ENCODE data around the gene SEMA7A. TPM values are rescaled to one million over a fixed set of nuclear protein-coding genes. Genes with fewer than 3 reads are reported as not detected.

SEMA7A gene
- total RNA-seq, 4 donors from 2014 or later = 31.8 to 35.6 (median 33.8) TPM

- TF ChIP-seq EP300 (IDR thresholded peaks at IDR 0.05) (no peak), POLR2A (IDR thresholded peaks at IDR 0.05) (no peak), CTCF (IDR thresholded peaks at IDR 0.05) (no peak)
- Histone ChIP-seq H3K9me3 (no peaks in the 10 kb centered on the region), H3K27me3 (no peaks in the 10 kb centered on the region), H3K27ac (peak overlapping the region in 1 of 4 donors; percentile 56), H3K36me3 (no peaks in the 10 kb centered on the region), H3K4me1 (peaks cover 0 to 17% (median 2%) of the 10 kb centered on the region in 4 donors), H3K4me3 (no peak overlapping the region)
- WGBS, 2 donors = 90 to 91% methylated on average over 6 of the region's 6 CpGs
- DNase-seq (ENCODE audit: low spot score in 2 of 2) = no peak
Observed at GRCh38 chr15:74397239-74398068, 36.3 kb downstream of the SEMA7A start.

DNA sequence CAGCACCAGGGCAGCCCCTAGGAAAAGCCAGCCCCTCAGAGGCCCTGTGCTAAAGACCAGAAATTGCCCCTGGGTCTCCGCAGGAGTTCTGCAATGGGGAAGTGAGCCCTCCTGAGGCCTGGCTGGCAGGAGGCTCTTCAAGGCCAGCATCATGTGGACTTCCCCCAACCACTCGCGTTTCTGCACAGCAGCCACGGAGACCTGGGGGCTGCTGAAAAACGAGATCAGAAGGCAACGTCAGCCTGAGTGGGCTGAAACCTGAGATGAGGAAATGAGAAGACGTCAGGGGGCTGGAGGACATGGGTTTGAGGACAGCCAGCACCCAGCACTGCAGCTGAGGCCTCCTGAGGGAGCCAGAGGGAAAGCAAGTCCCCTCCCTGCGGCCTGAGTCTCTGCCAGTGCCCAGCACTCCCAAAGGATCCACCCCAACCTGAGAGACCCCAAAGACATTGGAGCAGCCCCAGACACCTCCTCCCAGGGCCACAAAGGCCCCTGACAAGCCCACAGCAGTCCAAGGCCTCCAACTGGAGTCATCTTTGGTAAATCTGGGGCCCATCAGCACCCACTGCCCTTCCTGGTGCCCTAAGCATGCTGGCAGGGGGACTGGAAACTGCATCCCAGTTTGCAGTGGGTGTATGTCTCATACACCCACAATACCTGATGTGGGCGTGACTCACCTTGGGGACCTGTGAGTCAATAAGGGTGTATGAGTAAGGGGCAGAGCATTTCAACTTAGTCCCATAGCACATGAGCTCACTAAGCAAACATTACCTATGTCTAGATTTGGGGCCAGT lies 37.1 kb downstream of the SEMA7A start:
- WGBS, 2 donors = 56 to 79% methylated on average over 8 of the region's 9 CpGs

GRCh38 chr15:74396146-74396438 lies 37.7 kb downstream of the SEMA7A start:
- DNase-seq (ENCODE audit: low spot score in 2 of 2) = no peak
- 80 to 86% methylated on average over 10 of the region's 10 CpGs for WGBS, 2 donors
- Histone ChIP-seq H3K9me3 (no peaks in the 10 kb centered on the region), H3K36me3 (no peaks in the 10 kb centered on the region), H3K27ac (peak overlapping the region in 1 of 4 donors; percentile 12), H3K4me3 (no peak overlapping the region), H3K27me3 (no peaks in the 10 kb centered on the region), H3K4me1 (peaks cover 0 to 10% (median 3%) of the 10 kb centered on the region in 4 donors)
- TF ChIP-seq EP300 (IDR thresholded peaks at IDR 0.05) = no peak
- TF ChIP-seq CTCF (IDR thresholded peaks at IDR 0.05) = no peak
- no peak for TF ChIP-seq POLR2A (IDR thresholded peaks at IDR 0.05)

More for the DNA sequence above, 37.1 kb downstream of the SEMA7A start:
- H3K4me3 ChIP-seq = no peak overlapping the region
- H3K4me1 ChIP-seq = peaks cover 0 to 10% (median 4%) of the 10 kb centered on the region in 4 donors
- no peak for DNase-seq (ENCODE audit: low spot score in 2 of 2)
- no peaks in the 10 kb centered on the region for H3K9me3 ChIP-seq
- no peaks in the 10 kb centered on the region for H3K27me3 ChIP-seq
- peak overlapping the region in 1 of 4 donors; percentile 56 for H3K27ac ChIP-seq
- H3K36me3 ChIP-seq = no peaks in the 10 kb centered on the region
- TF ChIP-seq EP300 (IDR thresholded peaks at IDR 0.05) = no peak
- no peak for TF ChIP-seq POLR2A (IDR thresholded peaks at IDR 0.05)
- TF ChIP-seq CTCF (IDR thresholded peaks at IDR 0.05) = no peak

- no peak for TF ChIP-seq CTCF (IDR thresholded peaks at IDR 0.05)
- no peak for TF ChIP-seq POLR2A (IDR thresholded peaks at IDR 0.05)
- TF ChIP-seq EP300 (IDR thresholded peaks at IDR 0.05) = no peak
- H3K9me3 ChIP-seq = no peaks in the 10 kb centered on the region
- peaks cover 0 to 10% (median 3%) of the 10 kb centered on the region in 4 donors for H3K4me1 ChIP-seq
- 78% methylated on average over 13 to 17 of the region's 17 CpGs for WGBS, 2 donors
- no peaks in the 10 kb centered on the region for H3K27me3 ChIP-seq
- H3K36me3 ChIP-seq = no peaks in the 10 kb centered on the region
- DNase-seq (ENCODE audit: low spot score in 2 of 2) = no peak
- peak overlapping the region in 1 of 4 donors; percentile 12 for H3K27ac ChIP-seq
- no peak overlapping the region for H3K4me3 ChIP-seq
Observed at GRCh38 chr15:74395319-74396145, 38.2 kb downstream of the SEMA7A start.

Data from tibial nerve (tissue), 4 donors.